HG02623 (cell line): ENCODE data around the gene ARMC8.

ENCODE experiments used
- ATAC-seq: cut with Tn5 transposase; IDR thresholded peaks from one replicate; pipeline ENCODE4 v1.9.1; 2021; ENCODE audit warnings: moderate library complexity; ENCODE audit not compliant: unreplicated experiment

The ARMC8 gene

GRCh38 chr3:138340511-138340910, 153.4 kb downstream of the ARMC8 start:
- ATAC-seq: no peak

DNA sequence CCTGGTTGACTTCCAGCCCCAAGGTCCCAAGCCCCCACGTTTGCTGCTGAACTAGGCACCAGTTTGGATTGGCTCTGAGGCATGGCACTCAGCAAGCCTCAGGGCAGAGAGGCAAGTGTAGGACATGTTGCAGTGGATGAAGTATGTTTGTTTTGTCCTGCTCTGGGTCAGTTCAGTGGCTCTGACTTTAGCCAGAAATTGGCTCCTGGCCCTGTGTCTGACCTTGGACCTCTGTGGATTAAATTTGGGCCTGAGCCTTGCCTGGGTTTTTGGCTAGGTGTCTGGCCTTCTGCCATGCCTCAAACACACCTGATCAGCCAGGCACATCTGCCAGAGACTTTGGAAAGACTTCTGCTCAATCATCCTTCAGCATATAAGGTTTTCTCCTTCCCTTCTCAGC, 157.7 kb downstream of the ARMC8 start:
- ATAC-seq: no peak
